Right lobe of liver (tissue), 6 donors: ENCODE data around the gene RPL13A. TPM values are rescaled to one million over a fixed set of nuclear protein-coding genes. Genes with fewer than 3 reads are reported as not detected.
"Not testable (repeated sequence)": the region's sequence is repeated elsewhere in the genome, so short reads cannot be mapped to it uniquely, and the experiment has no call there.

ENCODE experiments used
- ATAC-seq, 4 donors: fragments of 200-7000 bp; cut with Tn5 transposase; one replicate each; pipeline ENCODE4 v1.9.1; 2020; ENCODE audit warnings: mild to moderate bottlenecking in 4 of 4, moderate library complexity in 4 of 4
- DNase-seq, 3 donors: peaks; one replicate each; pipeline ENCODE4 v3.0.0-alpha.2; 2020
- H3K27ac ChIP-seq, 3 donors: fragments of 200-600 bp; one replicate each; pipeline ENCODE4 v1.8.0; 2022
- H3K27me3 ChIP-seq, 2 donors: fragments of 200-600 bp; one replicate each; pipeline ENCODE4 v1.8.0; 2022
- H3K36me3 ChIP-seq, 4 donors: fragments of 200-600 bp; sonication (generic) in 1 of 4; one replicate each; pipeline versions ENCODE4 v1.5.1 to v1.8.0; 2017 to 2022; ENCODE audit warnings: control low read depth in 1 of 4
- H3K4me1 ChIP-seq, 4 donors: fragments of 200-600 bp; sonication (generic) in 1 of 4; one replicate each; pipeline versions ENCODE4 v1.5.1 to v1.8.0; 2017 to 2022; ENCODE audit warnings: control low read depth in 1 of 4
- H3K4me3 ChIP-seq, 3 donors: fragments of 200-600 bp; one replicate each; pipeline ENCODE4 v1.8.0; 2022
- H3K9me3 ChIP-seq, 4 donors: fragments of 200-600 bp; sonication (generic) in 1 of 4; one replicate each; pipeline versions ENCODE4 v1.5.1 to v1.8.0; 2017 to 2022; ENCODE audit warnings: control low read depth in 1 of 4
- POLR2A ChIP-seq: fragments of 450-650 bp; IDR thresholded peaks from one replicate; pipeline ENCODE4 v1.6.1; 2017; ENCODE audit warnings: antibody characterized with exemption, mild to moderate bottlenecking
- WGBS: methylation state at CpG from one replicate; pipeline ENCODE4 v1.1.6; 2018; ENCODE audit warnings: low coverage, low lambda C conversion rate; ENCODE audit not compliant: insufficient coverage; ENCODE audit errors: missing lambda C conversion rate; 5-methylcytosine and 5-hydroxymethylcytosine counted together
- intact Hi-C, 2 donors: fragments of 100-400 bp; cut with DNase I; formaldehyde crosslinking; loops; one replicate each; pipeline versions ENCODE4 v1.11.2 to v1.14.1; 2022
- total RNA-seq, 6 experiments: library from RNA; depleted of rRNA in 2 of 6; stranded (reverse); fragments of >200 nt in 2 of 6; fragmentation: NEBNext Ultra II Directional in 3 of 6; extraction: Animal tissue kit (Norgen Biotek cat#: 25700) in 3 of 6; gene quantifications; one replicate each; pipeline versions ENCODE4 v1.1.0 to v1.2.4, GENCODE V29; 2016 to 2023
- TF ChIP-seq, protein P1 (sequence below), 4 donors: fragments of 200-600 bp in 3 of 4; fragments of 450-650 bp in 1 of 4; IDR thresholded peaks; one replicate each; pipeline versions ENCODE4 v1.5.1 to v1.8.0; 2016 to 2022; ENCODE audit warnings: antibody characterized with exemption in 4 of 4, mild to moderate bottlenecking in 2 of 4
- donor health status: DM: no; HTN: yes; CAD: no.
- donor health status: DM: no; HTN: no; CAD: no.
- donor health status: DM: no; HTN: no; CAD: no.
- donor health status: DM: no; HTN: yes; CAD: no.
- donor health status: DM: no; HTN: yes; CAD: no.

Gene RPL13A
- total RNA-seq, 6 experiments from 2014 or later = 675 to 992 (median 801) TPM

DNA sequence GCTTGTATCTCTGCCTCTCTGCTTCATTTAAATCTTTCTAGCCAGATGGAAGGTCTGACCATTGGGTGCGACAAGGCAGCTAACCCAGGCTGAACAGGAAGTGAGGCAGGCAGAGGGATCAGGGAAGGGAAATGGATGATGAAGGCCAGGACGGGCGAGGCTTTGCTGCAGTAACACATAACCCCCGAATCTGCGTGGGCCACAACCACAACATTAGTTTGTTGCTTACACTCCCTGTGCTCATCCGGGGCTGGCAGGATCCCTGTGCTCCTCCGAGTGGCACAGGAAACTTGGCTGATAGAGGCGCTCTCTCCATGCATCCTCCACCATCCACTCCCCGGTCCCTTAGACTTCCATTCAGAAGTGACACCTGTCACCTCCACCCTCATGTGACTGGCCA lies 14.5 kb upstream of the RPL13A start:
- intact Hi-C loops = no loop called here
- H3K4me3 ChIP-seq = no peak overlapping the region
- DNase-seq (no peak), ATAC-seq (no peak)
- 67% methylated on average over 4 of the region's 9 CpGs for whole genome bisulfite sequencing
- peaks cover 0 to 5% (median 0%) of the 10 kb centered on the region in 4 donors for H3K4me1 ChIP-seq
- no peaks in the 10 kb centered on the region for H3K9me3 ChIP-seq
- no peaks in the 10 kb centered on the region for H3K36me3 ChIP-seq
- H3K27me3 ChIP-seq = no peaks in the 10 kb centered on the region
- TF ChIP-seq POLR2A = no peak
- TF ChIP-seq, protein P1, sequence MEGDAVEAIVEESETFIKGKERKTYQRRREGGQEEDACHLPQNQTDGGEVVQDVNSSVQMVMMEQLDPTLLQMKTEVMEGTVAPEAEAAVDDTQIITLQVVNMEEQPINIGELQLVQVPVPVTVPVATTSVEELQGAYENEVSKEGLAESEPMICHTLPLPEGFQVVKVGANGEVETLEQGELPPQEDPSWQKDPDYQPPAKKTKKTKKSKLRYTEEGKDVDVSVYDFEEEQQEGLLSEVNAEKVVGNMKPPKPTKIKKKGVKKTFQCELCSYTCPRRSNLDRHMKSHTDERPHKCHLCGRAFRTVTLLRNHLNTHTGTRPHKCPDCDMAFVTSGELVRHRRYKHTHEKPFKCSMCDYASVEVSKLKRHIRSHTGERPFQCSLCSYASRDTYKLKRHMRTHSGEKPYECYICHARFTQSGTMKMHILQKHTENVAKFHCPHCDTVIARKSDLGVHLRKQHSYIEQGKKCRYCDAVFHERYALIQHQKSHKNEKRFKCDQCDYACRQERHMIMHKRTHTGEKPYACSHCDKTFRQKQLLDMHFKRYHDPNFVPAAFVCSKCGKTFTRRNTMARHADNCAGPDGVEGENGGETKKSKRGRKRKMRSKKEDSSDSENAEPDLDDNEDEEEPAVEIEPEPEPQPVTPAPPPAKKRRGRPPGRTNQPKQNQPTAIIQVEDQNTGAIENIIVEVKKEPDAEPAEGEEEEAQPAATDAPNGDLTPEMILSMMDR (IDR thresholded peaks at IDR 0.05) = no peak
- H3K27ac ChIP-seq = no peak overlapping the region

DNA sequence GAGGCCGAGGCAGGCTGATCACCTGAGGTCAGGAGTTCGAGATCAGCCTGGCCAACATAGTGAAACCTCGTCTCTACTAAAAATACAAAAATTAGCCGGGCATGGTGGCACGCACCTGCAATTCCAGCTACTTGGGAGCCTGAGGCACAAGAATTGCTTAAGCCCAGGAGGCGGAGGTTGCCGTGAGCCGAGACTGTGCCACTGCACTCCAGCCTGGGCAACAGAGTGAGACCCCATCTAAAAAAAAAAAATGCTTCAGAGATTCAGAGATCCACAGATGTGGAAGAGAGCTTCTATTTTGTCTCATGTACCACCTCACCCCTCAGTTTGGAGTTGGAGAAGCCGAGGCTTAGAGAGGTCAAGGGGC lies 13.9 kb upstream of the RPL13A start:
- H3K4me1 ChIP-seq, H3K27me3 ChIP-seq, DNase-seq, H3K36me3 ChIP-seq, ATAC-seq, H3K9me3 ChIP-seq, intact Hi-C loops: not testable (repeated sequence)
- Histone ChIP-seq H3K4me3 (peak overlapping the region; percentile 71 to 76 (median 72)), H3K27ac (peak overlapping the region; percentile 62 to 67 (median 62))
- 66% methylated on average over 7 of the region's 9 CpGs for WGBS

- Histone ChIP-seq H3K27me3 (no peaks in the 10 kb centered on the region), H3K4me3 (peak within 1 kb of the TSS; percentile 71 to 76 (median 72)), H3K36me3 (no peaks in the 10 kb centered on the region), H3K27ac (peak within 1 kb of the TSS; percentile 62 to 67 (median 62)), H3K9me3 (no peaks in the 10 kb centered on the region), H3K4me1 (peaks cover 0 to 5% (median 0%) of the 10 kb centered on the region in 4 donors)
- TF ChIP-seq, protein P1 (IDR thresholded peaks at IDR 0.05) = peak; percentile 95 to 100 (median 99)
- no peak for TF ChIP-seq POLR2A
- 2% methylated on average over 7 of the region's 33 CpGs for WGBS
- intact Hi-C loops = no loop called here
- ATAC-seq (peak; percentile 85 to 88 (median 86)), DNase-seq (peak; percentile 76 to 79 (median 78))
Measured at GRCh38 chr19:49473868-49474541, 13.4 kb upstream of the RPL13A start, which contains the start of gene FLT3LG. Gene FLT3LG (plus strand): TSS chr19:49474215. CDS start chr19:49474640, 425 bp downstream.

- H3K4me3 ChIP-seq = peak overlapping the region; percentile 71 to 76 (median 72)
- H3K4me1 ChIP-seq = peaks cover 0 to 5% (median 0%) of the 10 kb centered on the region in 4 donors
- H3K27ac ChIP-seq = peak overlapping the region; percentile 62 to 67 (median 62)
- no peaks in the 10 kb centered on the region for H3K9me3 ChIP-seq
- H3K27me3 ChIP-seq = no peaks in the 10 kb centered on the region
- WGBS = 10% methylated on average over 11 of the region's 11 CpGs
- DNase-seq = no peak
- no peak for ATAC-seq
- intact Hi-C loops = no loop called here
- no peaks in the 10 kb centered on the region for H3K36me3 ChIP-seq
- no peak for TF ChIP-seq POLR2A
- TF ChIP-seq, protein P1 (IDR thresholded peaks at IDR 0.05) = no peak
Measured at GRCh38 chr19:49474542-49474924, 12.9 kb upstream of the RPL13A start.

DNA sequence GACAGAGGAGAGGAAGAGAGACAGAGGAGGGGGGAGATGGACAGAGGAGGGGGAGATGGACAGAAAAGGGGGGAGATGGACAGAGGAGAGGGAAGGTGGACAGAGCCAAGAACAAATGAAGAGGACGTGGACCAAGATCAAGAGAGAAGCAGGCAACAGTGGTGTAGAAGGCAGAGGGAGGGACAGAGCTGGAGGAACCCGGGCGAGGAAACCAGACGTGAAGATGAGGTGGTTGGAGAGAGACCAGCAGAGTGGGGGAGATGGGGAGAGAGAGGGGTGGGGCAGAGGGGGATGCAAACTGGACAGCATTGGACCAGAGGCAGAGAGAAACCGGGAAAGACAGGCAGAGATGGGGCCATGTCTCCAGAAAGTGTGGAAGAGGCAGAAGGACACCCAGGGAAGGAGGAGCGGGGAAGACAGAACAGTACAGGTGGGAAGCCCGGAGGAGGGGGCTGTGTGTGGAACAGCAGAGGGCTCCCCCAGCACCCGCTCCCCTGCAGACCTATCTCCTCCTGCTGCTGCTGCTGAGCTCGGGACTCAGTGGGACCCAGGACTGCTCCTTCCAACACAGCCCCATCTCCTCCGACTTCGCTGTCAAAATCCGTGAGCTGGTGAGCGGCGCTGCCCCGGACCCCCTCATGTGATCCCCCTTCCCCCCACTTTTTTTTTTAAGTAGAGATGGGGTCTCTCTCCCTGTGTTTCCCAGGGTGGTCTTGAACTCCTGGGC lies 12.1 kb upstream of the RPL13A start:
- 56% methylated on average over 13 of the region's 15 CpGs for WGBS
- DNase-seq (no peak), ATAC-seq (no peak)
- intact Hi-C loops = no loop called here
- Histone ChIP-seq H3K4me1 (peaks cover 0 to 5% (median 0%) of the 10 kb centered on the region in 4 donors), H3K27me3 (no peaks in the 10 kb centered on the region), H3K9me3 (no peaks in the 10 kb centered on the region), H3K36me3 (no peaks in the 10 kb centered on the region), H3K4me3 (no peak overlapping the region), H3K27ac (no peak overlapping the region)
- TF ChIP-seq, protein P1 (IDR thresholded peaks at IDR 0.05) = no peak
- TF ChIP-seq POLR2A = no peak
